ENCODE measurements around the gene YWHAH. TPM values are rescaled to one million over a fixed set of nuclear protein-coding genes. Genes with fewer than 3 reads are reported as not detected.

The YWHAH gene
- total and polyA plus RNA-seq, 2 of the 4 experiments (the other 2 are of a cell fraction), result 147 to 173 TPM

- Histone ChIP-seq H3K27ac (ENCODE audit: insufficient read depth, low read length) (no peak overlapping the region), H4K20me1 (ENCODE audit: insufficient read depth, low read length) (peaks cover 34% of the 10 kb centered on the region), H3K9me3 (ENCODE audit: control insufficient read depth, insufficient read depth, low read length) (no peaks in the 10 kb centered on the region), H3K14ac (replicated peaks; ENCODE audit: low read depth, low read length) (no peak overlapping the region), H2BK20ac (ENCODE audit: low read depth, low read length) (no peak overlapping the region), H2BK15ac (ENCODE audit: low read depth, low read length) (no peak overlapping the region), H3K23ac (ENCODE audit: low read depth, low read length) (no peak overlapping the region), H3K4ac (ENCODE audit: low read depth, low read length) (no peak overlapping the region), H4K5ac (ENCODE audit: low read depth, low read length) (no peak overlapping the region), H2BK5ac (ENCODE audit: low read depth, low read length, poor library complexity, severe bottlenecking) (no peak overlapping the region), H3K36me3 (ENCODE audit: control insufficient read depth, insufficient read depth, low read length) (peaks cover 18% of the 10 kb centered on the region), H3K4me1 (ENCODE audit: control insufficient read depth, insufficient read depth, low read length) (no peaks in the 10 kb centered on the region), H3K9ac (ENCODE audit: low read depth, low read length) (no peak overlapping the region), H3K79me1 (ENCODE audit: low read depth in 1 of 2, low read length in 2 of 2) (peaks cover 32 to 43% of the 10 kb centered on the region in 2 experiments), H4K91ac (ENCODE audit: insufficient read depth, low read depth, low read length) (no peak overlapping the region), H3K18ac (ENCODE audit: low read depth, low read length) (no peak overlapping the region), H4K8ac (ENCODE audit: low read depth in 2 of 2, low read length in 2 of 2) (no peak overlapping the region), H3K4me2 (ENCODE audit: low read depth, low read length) (no peak overlapping the region), H2AK5ac (ENCODE audit: low read depth, low read length) (no peak overlapping the region), H3K4me3 (ENCODE audit: insufficient read depth, low read depth, low read length) (no peak overlapping the region), H2BK120ac (ENCODE audit: low read depth, low read length) (no peak overlapping the region), H2AK9ac (replicated peaks; ENCODE audit: low read depth, low read length, poor library complexity) (no peak overlapping the region), H2AFZ (replicated peaks; ENCODE audit: low read length, poor library complexity) (no peak overlapping the region), H3K56ac (ENCODE audit: extremely low read depth, insufficient read depth, low read length) (no peak overlapping the region), H3K9me1 (ENCODE audit: insufficient read depth, low read length) (peaks cover 10% of the 10 kb centered on the region; the same call in 1 of the 2 replicates), H3K27me3 (ENCODE audit: control insufficient read depth, insufficient read depth, low read length) (no peaks in the 10 kb centered on the region; the same call in 1 of the 2 replicates)
- in situ Hi-C loops (cut with MboI; ENCODE audit: low sequenced_read_pairs), result loop anchor here (25.0 kb wide), 2 partner anchors 396 to 854 kb away; partner anchors contain the start of gene TIMP3
- intact Hi-C loops (cut with micrococcal nuclease), result no loop called here
- CTCF ChIA-PET, result no interaction called here
- 81% methylated on average over 3 of the region's 12 CpGs; no CpG with 5 or more reads in 1 of the 2 experiments for WGBS, 2 experiments (ENCODE audit: extremely low coverage in 2 of 2, insufficient read length in 1 of 2)
- TF ChIP-seq CEBPB (IDR thresholded peaks at IDR 0.05; ENCODE audit: low read depth, low read length) (no peak), SMC3 (IDR thresholded peaks at IDR 0.05; ENCODE audit: low read depth, low read length) (no peak), BHLHE40 (IDR thresholded peaks at IDR 0.05; ENCODE audit: low read depth, low read length) (no peak), USF2 (IDR thresholded peaks at IDR 0.05; ENCODE audit: low read depth, low read length) (no peak), MAZ (IDR thresholded peaks at IDR 0.05; ENCODE audit: borderline replicate concordance, low read depth, low read length) (no peak), CTCF (conservative IDR thresholded peaks at IDR 0.05; ENCODE audit: low read depth, low read length) (no peak), CHD1 (IDR thresholded peaks at IDR 0.05; ENCODE audit: low read depth, low read length) (no peak), ELK1 (IDR thresholded peaks at IDR 0.05; ENCODE audit: borderline replicate concordance, low read depth, low read length) (no peak), RAD21 (IDR thresholded peaks at IDR 0.05; ENCODE audit: low read length) (no peak), MXI1 (IDR thresholded peaks at IDR 0.05; ENCODE audit: borderline replicate concordance, low read depth, low read length) (no peak), FOS (IDR thresholded peaks at IDR 0.05; ENCODE audit: low read depth, low read length) (no peak), MAFK (IDR thresholded peaks at IDR 0.05; ENCODE audit: low read depth, low read length) (no peak), NFE2L2 (IDR thresholded peaks at IDR 0.05; ENCODE audit: low read depth, low read length) (no peak), RFX5 (IDR thresholded peaks at IDR 0.05; ENCODE audit: low read depth, low read length) (no peak)
- no peak for DNase-seq
- POLR2A ChIA-PET (ENCODE audit: unreplicated experiment), result no interaction called here
- dilution Hi-C loops (cut with HindIII; ENCODE audit: low sequenced_read_pairs, unreplicated experiment), result no loop called here
- no TSS peak for BruUV-seq (replicated peaks)
- no peak for ATAC-seq (ENCODE audit: low read depth)
These were observed 14.4 kb downstream of the YWHAH start for GRCh38 chr22:31958625-31959239.
